ENCODE measurements around the gene TMEM185B.
A peak's percentile ranks its signal among the peaks of the same experiment; 100 is the strongest.

TMEM185B gene

DNA sequence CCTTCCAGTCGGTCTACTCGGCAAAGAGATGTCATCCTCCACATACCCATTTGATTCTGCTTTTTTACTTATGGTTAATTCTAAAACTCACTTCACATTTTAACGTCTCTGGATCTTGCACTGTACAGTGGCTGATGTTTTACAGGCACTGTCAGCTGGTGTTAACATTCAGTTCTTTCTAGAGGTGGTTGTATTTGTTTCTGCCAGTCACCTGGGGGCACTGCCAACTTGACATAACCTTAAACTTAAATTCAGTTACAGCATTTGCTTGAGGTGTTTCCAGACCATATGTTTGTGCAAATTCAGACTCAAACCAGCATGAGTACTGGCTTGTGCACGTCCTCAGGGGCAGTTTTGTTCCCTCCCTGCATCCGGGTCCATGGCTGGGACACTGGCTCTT, 5.3 kb upstream of the TMEM185B start:
- Histone ChIP-seq H3K27ac (ENCODE audit: low read length) (no peak overlapping the region), H3K9me3 (ENCODE audit: control insufficient read depth in 1 of 2, low read length in 2 of 2) (no peaks in the 10 kb centered on the region), H3K27me3 (ENCODE audit: low read depth, low read length) (no peaks in the 10 kb centered on the region), H3K4me1 (ENCODE audit: control insufficient read depth in 1 of 2, insufficient read depth in 2 of 2, low read length in 2 of 2) (peaks cover 0 to 10% of the 10 kb centered on the region in 2 donors), H3K36me3 (ENCODE audit: control insufficient read depth in 1 of 2, insufficient read depth in 2 of 2, low read length in 2 of 2) (no peaks in the 10 kb centered on the region), H3K4me3 (ENCODE audit: low read depth in 1 of 2, low read length in 2 of 2) (no peak overlapping the region)

DNA sequence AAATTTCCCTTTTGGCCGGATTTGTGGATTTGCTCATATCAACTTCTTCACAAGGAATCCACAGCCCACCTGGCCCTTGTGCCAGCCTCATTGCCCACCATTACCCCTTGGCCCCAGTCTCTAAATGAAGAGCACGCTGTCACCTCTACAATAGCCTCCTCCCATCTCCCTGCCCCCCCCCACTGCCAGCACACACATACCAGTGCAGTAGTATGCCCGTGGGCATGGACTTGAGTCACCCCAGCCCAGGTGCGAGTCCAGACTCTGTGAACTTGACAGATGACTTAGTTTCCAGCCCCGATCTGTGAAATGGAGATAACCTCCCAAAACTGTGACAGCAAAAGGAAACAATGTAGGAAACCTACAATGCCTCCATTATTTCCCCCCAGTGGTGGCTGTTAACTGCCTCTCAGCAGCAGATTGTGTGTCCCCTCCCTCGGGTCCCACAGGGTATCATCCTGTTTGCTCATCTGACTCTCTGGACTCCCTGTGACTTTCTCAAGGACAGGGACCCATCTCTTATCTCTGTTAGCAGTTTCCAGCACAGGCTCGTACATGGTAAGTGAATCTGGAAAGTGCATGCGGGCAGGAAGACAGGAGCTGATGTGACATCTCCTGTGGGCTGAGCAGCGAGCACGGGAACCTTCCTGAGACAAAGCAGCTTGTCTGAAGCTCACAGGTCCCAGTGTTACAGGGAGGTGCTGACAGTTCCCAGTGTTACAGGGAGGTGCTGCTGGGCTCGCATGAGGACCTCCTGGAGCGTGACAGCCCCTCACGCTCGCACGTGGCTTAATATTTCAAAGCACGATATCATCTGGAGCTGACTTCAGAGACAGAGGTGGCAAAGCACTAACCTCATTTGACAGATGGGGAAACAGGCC, 4.2 kb upstream of the TMEM185B start:
- Histone ChIP-seq H3K4me1 (ENCODE audit: control insufficient read depth in 1 of 2, insufficient read depth in 2 of 2, low read length in 2 of 2) (peaks cover 0 to 5% of the 10 kb centered on the region in 2 donors), H3K36me3 (ENCODE audit: control insufficient read depth in 1 of 2, insufficient read depth in 2 of 2, low read length in 2 of 2) (no peaks in the 10 kb centered on the region), H3K27ac (ENCODE audit: low read length) (no peak overlapping the region), H3K4me3 (ENCODE audit: low read depth in 1 of 2, low read length in 2 of 2) (no peak overlapping the region), H3K27me3 (ENCODE audit: low read depth, low read length) (no peaks in the 10 kb centered on the region), H3K9me3 (ENCODE audit: control insufficient read depth in 1 of 2, low read length in 2 of 2) (no peaks in the 10 kb centered on the region)

DNA sequence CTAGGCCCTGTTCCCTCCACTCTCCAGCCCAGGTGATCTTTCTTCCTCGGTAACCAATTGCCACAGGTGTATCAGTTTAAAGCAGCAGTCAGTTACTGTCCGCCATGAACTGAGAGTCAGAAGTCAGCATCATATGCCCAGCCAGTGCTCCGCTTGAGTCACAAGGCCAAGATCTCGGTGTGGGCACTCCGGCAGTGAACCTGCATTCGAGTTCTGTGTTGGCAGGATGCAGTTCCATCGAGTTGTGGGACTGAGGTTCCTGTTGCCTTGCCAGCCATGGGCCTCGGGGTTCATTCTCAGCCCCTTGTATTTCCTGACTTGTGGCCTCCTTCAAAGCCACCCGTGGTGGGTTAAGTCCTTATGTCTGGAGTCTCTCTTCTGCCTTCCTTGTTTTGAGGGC, 3.1 kb upstream of the TMEM185B start:
- no peak overlapping the region for H3K4me3 ChIP-seq (ENCODE audit: low read depth in 1 of 2, low read length in 2 of 2)
- H3K27me3 ChIP-seq (ENCODE audit: low read depth, low read length), result no peaks in the 10 kb centered on the region
- H3K9me3 ChIP-seq (ENCODE audit: control insufficient read depth in 1 of 2, low read length in 2 of 2), result no peaks in the 10 kb centered on the region
- peaks cover 4 to 15% of the 10 kb centered on the region in 2 donors for H3K4me1 ChIP-seq (ENCODE audit: control insufficient read depth in 1 of 2, insufficient read depth in 2 of 2, low read length in 2 of 2)
- no peaks in the 10 kb centered on the region for H3K36me3 ChIP-seq (ENCODE audit: control insufficient read depth in 1 of 2, insufficient read depth in 2 of 2, low read length in 2 of 2)
- no peak overlapping the region for H3K27ac ChIP-seq (ENCODE audit: low read length)

DNA sequence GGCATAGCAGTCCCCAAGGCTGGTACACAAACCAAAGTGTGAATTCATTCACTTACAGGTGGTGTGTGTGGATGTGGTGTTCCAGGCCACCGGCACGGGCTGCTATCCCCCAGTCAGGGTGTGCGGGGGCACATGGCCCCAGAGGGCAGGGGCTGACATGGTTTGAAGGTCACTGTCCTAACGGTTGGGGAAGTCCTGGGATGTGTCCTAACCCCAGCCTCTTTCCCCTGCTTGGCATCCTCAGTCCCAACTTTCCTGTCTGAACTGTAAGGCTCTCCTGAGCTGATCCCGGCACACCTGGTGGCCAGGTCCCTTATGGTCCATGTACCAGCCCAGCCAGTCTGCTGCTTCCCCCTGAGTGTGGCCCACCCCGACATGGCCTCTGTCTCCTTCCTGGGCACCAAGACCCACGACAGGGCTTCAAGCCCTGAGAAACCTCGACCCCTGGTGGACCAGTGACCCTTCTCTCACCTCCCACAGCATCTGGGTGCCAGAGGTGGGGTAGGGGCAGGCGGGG, 2.4 kb upstream of the TMEM185B start:
- H3K4me1 ChIP-seq (ENCODE audit: control insufficient read depth in 1 of 2, insufficient read depth in 2 of 2, low read length in 2 of 2), result peaks cover 4 to 20% of the 10 kb centered on the region in 2 donors
- peaks cover 0 to 2% of the 10 kb centered on the region in 2 donors for H3K36me3 ChIP-seq (ENCODE audit: control insufficient read depth in 1 of 2, insufficient read depth in 2 of 2, low read length in 2 of 2)
- no peak overlapping the region for H3K27ac ChIP-seq (ENCODE audit: low read length)
- H3K9me3 ChIP-seq (ENCODE audit: control insufficient read depth in 1 of 2, low read length in 2 of 2), result no peaks in the 10 kb centered on the region
- no peaks in the 10 kb centered on the region for H3K27me3 ChIP-seq (ENCODE audit: low read depth, low read length)
- H3K4me3 ChIP-seq (ENCODE audit: low read depth in 1 of 2, low read length in 2 of 2), result no peak overlapping the region

DNA sequence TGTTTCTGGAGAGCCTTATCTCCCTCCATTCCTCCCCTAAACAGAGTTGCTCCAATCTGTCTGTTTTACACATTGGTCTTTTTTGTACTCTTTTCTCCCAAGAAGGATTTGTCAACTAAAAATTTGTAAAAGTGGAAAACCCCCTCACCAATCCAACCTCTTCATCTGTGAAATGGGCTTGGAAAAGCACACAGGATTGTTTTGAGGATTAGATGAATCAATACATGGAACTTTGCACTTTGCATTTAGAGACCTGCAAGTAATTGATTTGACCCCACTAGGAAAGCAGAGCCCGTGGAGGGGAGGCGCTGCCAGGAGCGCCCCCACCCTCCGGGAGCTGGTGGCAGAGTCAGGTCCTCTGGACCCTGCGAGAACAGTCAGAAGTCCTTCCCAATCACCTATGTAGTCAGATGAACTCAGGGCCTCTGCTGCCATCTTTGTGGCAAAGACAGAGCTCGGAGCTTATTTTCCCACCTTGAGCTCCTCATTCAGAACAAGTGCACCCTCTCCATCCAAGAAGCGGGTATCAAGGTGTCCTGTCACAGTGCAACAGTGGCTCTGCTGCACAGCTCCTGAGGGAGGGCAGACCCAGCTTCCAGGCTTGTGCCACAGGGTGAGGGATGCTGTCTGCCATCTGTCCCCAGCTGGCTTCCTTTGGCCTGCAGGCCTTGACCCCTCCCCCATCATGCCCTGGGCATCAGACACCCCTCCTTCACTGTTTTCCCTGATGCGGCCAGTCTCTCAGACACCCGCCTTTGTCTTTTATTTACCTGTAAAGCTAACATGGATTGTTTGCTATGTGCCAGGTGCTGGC, 1.7 kb upstream of the TMEM185B start:
- Histone ChIP-seq H3K4me1 (ENCODE audit: control insufficient read depth in 1 of 2, insufficient read depth in 2 of 2, low read length in 2 of 2) (peaks cover 4 to 20% of the 10 kb centered on the region in 2 donors), H3K36me3 (ENCODE audit: control insufficient read depth in 1 of 2, insufficient read depth in 2 of 2, low read length in 2 of 2) (peaks cover 0 to 2% of the 10 kb centered on the region in 2 donors), H3K27ac (ENCODE audit: low read length) (no peak overlapping the region), H3K9me3 (ENCODE audit: control insufficient read depth in 1 of 2, low read length in 2 of 2) (no peaks in the 10 kb centered on the region), H3K4me3 (ENCODE audit: low read depth in 1 of 2, low read length in 2 of 2) (no peak overlapping the region), H3K27me3 (ENCODE audit: low read depth, low read length) (no peaks in the 10 kb centered on the region)

DNA sequence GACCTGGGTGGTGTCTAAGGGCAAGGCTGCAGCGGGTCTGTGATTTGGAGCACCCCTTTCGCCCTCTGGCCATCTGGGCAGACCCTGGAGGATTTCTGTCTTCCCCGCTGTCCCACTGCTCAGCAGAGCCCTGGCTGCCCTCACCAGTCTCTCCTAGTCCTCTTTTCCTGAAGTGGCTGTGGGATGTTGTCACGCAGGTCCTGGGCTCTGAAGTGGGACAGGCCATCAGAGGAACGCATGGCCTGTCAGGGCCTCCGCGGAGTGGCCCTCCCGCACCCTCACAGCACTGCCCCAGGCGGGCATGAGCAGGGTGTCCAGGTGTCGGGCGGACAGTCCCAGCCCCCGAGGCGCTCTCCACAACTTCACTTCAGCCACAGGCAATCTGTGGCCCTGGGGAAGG, 1.1 kb upstream of the TMEM185B start:
- Histone ChIP-seq H3K27ac (ENCODE audit: low read length) (no peak overlapping the region), H3K4me3 (ENCODE audit: low read depth in 1 of 2, low read length in 2 of 2) (peak overlapping the region; percentile 60 to 65), H3K9me3 (ENCODE audit: control insufficient read depth in 1 of 2, low read length in 2 of 2) (no peaks in the 10 kb centered on the region), H3K36me3 (ENCODE audit: control insufficient read depth in 1 of 2, insufficient read depth in 2 of 2, low read length in 2 of 2) (peaks cover 4 to 8% of the 10 kb centered on the region in 2 donors), H3K27me3 (ENCODE audit: low read depth, low read length) (no peaks in the 10 kb centered on the region), H3K4me1 (ENCODE audit: control insufficient read depth in 1 of 2, insufficient read depth in 2 of 2, low read length in 2 of 2) (peaks cover 4 to 20% of the 10 kb centered on the region in 2 donors)

DNA sequence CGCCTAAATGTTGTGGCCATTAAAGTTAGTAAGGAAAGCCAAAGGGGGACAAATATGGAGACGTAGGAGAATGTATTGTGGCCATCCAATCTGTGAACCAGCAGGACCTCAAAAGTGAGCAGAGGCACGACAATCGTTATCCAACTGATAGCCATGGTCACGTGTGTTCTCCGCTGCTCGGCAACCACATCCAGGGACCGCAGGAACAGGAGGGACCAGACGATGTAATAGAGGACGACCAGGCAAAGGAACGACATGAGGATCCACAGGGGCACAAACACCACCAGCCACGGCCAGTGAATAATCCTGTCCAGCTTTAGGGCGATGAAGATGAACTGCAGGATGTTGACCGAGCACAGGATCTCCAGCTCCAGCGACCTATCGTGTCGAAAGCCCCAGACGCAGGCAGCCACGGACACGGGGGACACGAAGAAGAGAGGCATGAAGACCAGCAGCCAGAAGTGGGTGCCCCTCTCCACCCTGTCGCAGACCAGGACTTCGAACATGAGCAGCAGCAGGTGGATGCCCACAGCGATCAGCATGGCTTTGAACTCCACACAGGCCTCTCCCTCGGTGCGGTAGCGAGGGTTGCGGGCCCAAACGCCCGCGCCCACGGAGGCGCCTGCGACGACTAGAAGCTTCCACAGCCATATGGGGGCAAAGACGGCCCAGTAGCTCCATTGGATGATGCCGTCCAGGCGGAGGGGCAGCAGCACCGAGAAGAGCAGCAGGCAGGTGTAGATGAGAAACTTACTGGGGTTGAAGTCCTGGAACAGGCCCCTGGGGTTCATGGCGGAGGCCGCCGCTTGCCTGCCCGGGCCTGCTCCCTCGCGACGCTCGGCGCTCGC, 790 bp downstream of the TMEM185B start:
- Histone ChIP-seq H3K27ac (ENCODE audit: low read length) (no peak overlapping the region), H3K4me1 (ENCODE audit: control insufficient read depth in 1 of 2, insufficient read depth in 2 of 2, low read length in 2 of 2) (peaks cover 4 to 16% of the 10 kb centered on the region in 2 donors), H3K9me3 (ENCODE audit: control insufficient read depth in 1 of 2, low read length in 2 of 2) (peaks cover 0 to 4% of the 10 kb centered on the region in 2 donors), H3K4me3 (ENCODE audit: low read depth in 1 of 2, low read length in 2 of 2) (peak overlapping the region; percentile 60 to 65), H3K27me3 (ENCODE audit: low read depth, low read length) (no peaks in the 10 kb centered on the region), H3K36me3 (ENCODE audit: control insufficient read depth in 1 of 2, insufficient read depth in 2 of 2, low read length in 2 of 2) (peaks cover 10 to 22% of the 10 kb centered on the region in 2 donors)

DNA sequence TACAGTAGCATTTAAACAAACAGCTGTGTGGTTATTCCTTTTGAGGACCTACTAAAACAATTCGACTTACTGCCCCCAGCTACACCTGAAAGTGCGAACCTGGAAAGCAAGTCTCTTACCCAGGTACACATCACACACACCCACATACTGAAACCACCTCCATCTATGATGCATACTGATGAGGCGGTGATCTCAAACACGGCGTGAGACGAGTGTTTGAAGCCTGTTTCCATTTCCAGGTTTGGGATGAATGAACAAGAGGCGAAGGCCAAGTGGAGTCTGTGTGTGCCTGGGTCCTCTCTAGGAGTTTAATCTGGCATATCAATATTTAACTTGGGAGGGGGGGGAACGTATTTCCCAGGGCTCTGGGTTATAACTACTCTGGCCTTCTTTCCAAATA, 1.6 kb downstream of the TMEM185B start:
- peaks cover 0 to 4% of the 10 kb centered on the region in 2 donors for H3K9me3 ChIP-seq (ENCODE audit: control insufficient read depth in 1 of 2, low read length in 2 of 2)
- H3K27ac ChIP-seq (ENCODE audit: low read length), result no peak overlapping the region
- peaks cover 10 to 22% of the 10 kb centered on the region in 2 donors for H3K36me3 ChIP-seq (ENCODE audit: control insufficient read depth in 1 of 2, insufficient read depth in 2 of 2, low read length in 2 of 2)
- H3K4me1 ChIP-seq (ENCODE audit: control insufficient read depth in 1 of 2, insufficient read depth in 2 of 2, low read length in 2 of 2), result peaks cover 4 to 16% of the 10 kb centered on the region in 2 donors
- H3K27me3 ChIP-seq (ENCODE audit: low read depth, low read length), result no peaks in the 10 kb centered on the region
- H3K4me3 ChIP-seq (ENCODE audit: low read depth in 1 of 2, low read length in 2 of 2), result no peak overlapping the region

DNA sequence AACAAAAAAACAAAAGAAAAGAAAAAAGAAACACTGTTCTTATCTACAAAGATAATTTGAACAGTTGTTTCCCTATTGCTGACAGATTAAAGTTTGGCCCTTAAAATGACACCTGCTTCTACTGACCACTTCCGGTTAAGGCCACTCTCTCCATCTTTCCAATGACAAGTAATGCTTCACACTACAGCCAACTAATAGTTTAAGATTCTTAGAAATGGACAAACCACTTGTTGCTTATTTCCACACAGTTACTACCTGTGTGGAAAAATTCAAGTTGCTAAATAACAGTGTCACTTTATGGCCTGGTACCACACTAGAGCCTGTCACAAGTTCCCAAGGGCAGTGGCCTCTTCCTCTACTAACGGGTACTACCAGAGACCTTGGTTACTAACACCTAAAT, 2.4 kb downstream of the TMEM185B start:
- H3K27ac ChIP-seq (ENCODE audit: low read length), result no peak overlapping the region
- peaks cover 0 to 4% of the 10 kb centered on the region in 2 donors for H3K9me3 ChIP-seq (ENCODE audit: control insufficient read depth in 1 of 2, low read length in 2 of 2)
- H3K27me3 ChIP-seq (ENCODE audit: low read depth, low read length), result no peaks in the 10 kb centered on the region
- peaks cover 10 to 22% of the 10 kb centered on the region in 2 donors for H3K36me3 ChIP-seq (ENCODE audit: control insufficient read depth in 1 of 2, insufficient read depth in 2 of 2, low read length in 2 of 2)
- H3K4me3 ChIP-seq (ENCODE audit: low read depth in 1 of 2, low read length in 2 of 2), result no peak overlapping the region
- H3K4me1 ChIP-seq (ENCODE audit: control insufficient read depth in 1 of 2, insufficient read depth in 2 of 2, low read length in 2 of 2), result peaks cover 4 to 16% of the 10 kb centered on the region in 2 donors

DNA sequence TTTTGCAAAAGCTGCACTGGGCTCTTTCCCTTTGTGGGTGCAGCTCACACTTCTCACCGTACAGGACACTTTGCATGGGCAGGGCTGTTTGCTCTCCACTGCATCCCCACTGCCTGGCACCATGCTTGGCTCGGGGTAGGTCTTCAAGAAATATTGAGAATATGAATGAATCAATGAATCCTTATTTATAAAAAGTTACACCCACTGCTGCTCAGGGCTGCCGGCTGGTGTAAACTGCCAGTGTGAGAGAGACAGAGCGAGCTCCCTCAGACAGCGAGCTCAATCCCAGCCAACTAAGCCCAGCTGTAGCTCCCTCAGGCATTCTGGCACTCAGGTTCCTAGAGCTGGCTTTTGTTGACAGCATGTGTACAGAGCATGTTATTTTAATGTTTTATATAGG, 3.4 kb downstream of the TMEM185B start:
- Histone ChIP-seq H3K27ac (ENCODE audit: low read length) (no peak overlapping the region), H3K9me3 (ENCODE audit: control insufficient read depth in 1 of 2, low read length in 2 of 2) (peaks cover 0 to 4% of the 10 kb centered on the region in 2 donors), H3K27me3 (ENCODE audit: low read depth, low read length) (no peaks in the 10 kb centered on the region), H3K36me3 (ENCODE audit: control insufficient read depth in 1 of 2, insufficient read depth in 2 of 2, low read length in 2 of 2) (peaks cover 10 to 22% of the 10 kb centered on the region in 2 donors), H3K4me3 (ENCODE audit: low read depth in 1 of 2, low read length in 2 of 2) (no peak overlapping the region), H3K4me1 (ENCODE audit: control insufficient read depth in 1 of 2, insufficient read depth in 2 of 2, low read length in 2 of 2) (peaks cover 4 to 16% of the 10 kb centered on the region in 2 donors)
